Mesothelial cell of epicardium (in vitro differentiated cells): Measurements from ENCODE around the gene NALCN. TPM values are rescaled to one million over a fixed set of nuclear protein-coding genes. Genes with fewer than 3 reads are reported as not detected.

ENCODE experiments used
- DNase-seq, 2 experiments: peaks; one replicate each; pipeline ENCODE4 v3.0.0; 2021; ENCODE audit warnings: low spot score in 2 of 2; ENCODE audit not compliant: unreplicated experiment in 2 of 2
- H3K27ac Mint-ChIP-seq: 2 replicates; pipeline ENCODE4 v1.8.0; 2021; ENCODE audit warnings: mixed read lengths
- H3K27me3 Mint-ChIP-seq: 2 replicates; pipeline ENCODE4 v1.8.0; 2021; ENCODE audit warnings: low read depth, mixed read lengths
- H3K36me3 Mint-ChIP-seq: 2 replicates; pipeline ENCODE4 v1.8.0; 2021; ENCODE audit warnings: mixed read lengths
- H3K4me1 Mint-ChIP-seq: 2 replicates; pipeline ENCODE4 v1.8.0; 2021; ENCODE audit warnings: mixed read lengths
- H3K4me3 Mint-ChIP-seq: 2 replicates; pipeline ENCODE4 v1.8.0; 2021; ENCODE audit warnings: mild to moderate bottlenecking, moderate library complexity, mixed read lengths
- H3K9me3 Mint-ChIP-seq: 2 replicates; pipeline ENCODE4 v1.8.0; 2021; ENCODE audit warnings: mixed read lengths
- total RNA-seq: library from RNA; stranded (reverse); gene quantifications from 3 replicates; pipeline ENCODE4 v1.2.1, GENCODE V29; 2021
- TF ChIP-seq, protein P1 (sequence below): fragments of 200-600 bp; sonication (generic); IDR thresholded peaks from one replicate; pipeline ENCODE4 v1.5.0; 2021; ENCODE audit warnings: antibody characterized with exemption; ENCODE audit not compliant: unreplicated experiment

NALCN gene
- total RNA-seq, 1 donor from 2014 or later: 2.2 TPM

- H3K36me3 Mint-ChIP-seq: no peaks in the 10 kb centered on the region
- H3K4me1 Mint-ChIP-seq: peaks cover 12% of the 10 kb centered on the region
- H3K27me3 Mint-ChIP-seq: peaks cover 1% of the 10 kb centered on the region
- TF ChIP-seq, protein P1, sequence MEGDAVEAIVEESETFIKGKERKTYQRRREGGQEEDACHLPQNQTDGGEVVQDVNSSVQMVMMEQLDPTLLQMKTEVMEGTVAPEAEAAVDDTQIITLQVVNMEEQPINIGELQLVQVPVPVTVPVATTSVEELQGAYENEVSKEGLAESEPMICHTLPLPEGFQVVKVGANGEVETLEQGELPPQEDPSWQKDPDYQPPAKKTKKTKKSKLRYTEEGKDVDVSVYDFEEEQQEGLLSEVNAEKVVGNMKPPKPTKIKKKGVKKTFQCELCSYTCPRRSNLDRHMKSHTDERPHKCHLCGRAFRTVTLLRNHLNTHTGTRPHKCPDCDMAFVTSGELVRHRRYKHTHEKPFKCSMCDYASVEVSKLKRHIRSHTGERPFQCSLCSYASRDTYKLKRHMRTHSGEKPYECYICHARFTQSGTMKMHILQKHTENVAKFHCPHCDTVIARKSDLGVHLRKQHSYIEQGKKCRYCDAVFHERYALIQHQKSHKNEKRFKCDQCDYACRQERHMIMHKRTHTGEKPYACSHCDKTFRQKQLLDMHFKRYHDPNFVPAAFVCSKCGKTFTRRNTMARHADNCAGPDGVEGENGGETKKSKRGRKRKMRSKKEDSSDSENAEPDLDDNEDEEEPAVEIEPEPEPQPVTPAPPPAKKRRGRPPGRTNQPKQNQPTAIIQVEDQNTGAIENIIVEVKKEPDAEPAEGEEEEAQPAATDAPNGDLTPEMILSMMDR: no peak
- no peak overlapping the region for H3K27ac Mint-ChIP-seq
- DNase-seq: no peak
- H3K9me3 Mint-ChIP-seq: no peaks in the 10 kb centered on the region
- H3K4me3 Mint-ChIP-seq: no peak overlapping the region
Measured at GRCh38 chr13:101116341-101116740, 300.0 kb downstream of the NALCN start.

DNA sequence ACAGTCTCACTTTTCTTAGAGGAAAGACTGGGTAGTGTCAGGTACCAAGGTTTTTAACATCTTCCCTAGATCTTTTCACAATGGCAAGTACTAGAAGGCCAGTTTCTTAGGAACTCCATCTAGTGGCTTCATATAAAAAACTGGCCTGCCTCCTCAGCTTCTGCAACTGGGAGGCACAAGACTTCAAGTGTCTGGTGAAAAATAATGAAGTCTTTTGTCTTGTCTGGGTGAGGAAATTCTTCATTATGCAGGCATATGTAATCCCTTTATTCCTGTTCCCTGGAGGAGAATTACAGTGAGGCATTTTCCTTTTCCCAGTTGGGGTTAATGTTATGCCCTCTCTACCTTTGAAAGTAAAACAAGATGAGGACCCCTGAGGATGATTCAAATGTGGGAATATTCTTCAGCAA, 300.5 kb downstream of the NALCN start:
- no peaks in the 10 kb centered on the region for H3K36me3 Mint-ChIP-seq
- TF ChIP-seq, protein P1: no peak
- peaks cover 1% of the 10 kb centered on the region for H3K27me3 Mint-ChIP-seq
- H3K4me1 Mint-ChIP-seq: peaks cover 12% of the 10 kb centered on the region
- no peaks in the 10 kb centered on the region for H3K9me3 Mint-ChIP-seq
- no peak overlapping the region for H3K4me3 Mint-ChIP-seq
- no peak for DNase-seq
- H3K27ac Mint-ChIP-seq: no peak overlapping the region

- H3K9me3 Mint-ChIP-seq: no peaks in the 10 kb centered on the region
- H3K4me3 Mint-ChIP-seq: no peak overlapping the region
- H3K27me3 Mint-ChIP-seq: no peaks in the 10 kb centered on the region
- H3K36me3 Mint-ChIP-seq: no peaks in the 10 kb centered on the region
- TF ChIP-seq, protein P1: no peak
- H3K27ac Mint-ChIP-seq: no peak overlapping the region
- H3K4me1 Mint-ChIP-seq: peaks cover 12% of the 10 kb centered on the region
- DNase-seq: no peak
Measured at GRCh38 chr13:101111894-101112293, 304.4 kb downstream of the NALCN start.

- H3K9me3 Mint-ChIP-seq: peaks cover 11% of the 10 kb centered on the region
- no peak overlapping the region for H3K27ac Mint-ChIP-seq
- H3K36me3 Mint-ChIP-seq: no peaks in the 10 kb centered on the region
- no peaks in the 10 kb centered on the region for H3K27me3 Mint-ChIP-seq
- TF ChIP-seq, protein P1: no peak
- DNase-seq: no peak
- no peak overlapping the region for H3K4me3 Mint-ChIP-seq
- peaks cover 7% of the 10 kb centered on the region for H3K4me1 Mint-ChIP-seq
Measured at GRCh38 chr13:101109005-101109404, 307.3 kb downstream of the NALCN start.

DNA sequence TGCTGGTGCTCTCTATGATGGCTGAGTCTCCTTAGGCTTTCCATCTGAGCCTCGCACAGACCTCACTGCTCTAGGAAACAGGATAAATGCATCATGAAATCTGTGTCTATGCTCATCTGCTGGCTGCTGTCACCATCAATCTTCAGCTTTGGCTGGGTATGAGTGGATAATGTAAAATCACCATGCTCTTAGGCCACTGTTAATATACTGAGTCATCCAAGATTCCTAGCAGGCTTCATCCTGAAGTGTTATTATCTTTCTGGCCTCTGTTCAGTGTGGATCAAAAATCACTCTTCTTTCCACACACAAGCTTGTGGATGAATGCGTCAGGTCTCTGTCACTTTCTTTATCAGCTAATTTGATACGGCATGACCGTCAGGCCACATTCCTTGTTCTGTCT, 317.4 kb downstream of the NALCN start:
- no peak for DNase-seq
- Mint-ChIP-seq H3K4me3 (no peak overlapping the region), H3K27ac (no peak overlapping the region), H3K4me1 (no peaks in the 10 kb centered on the region), H3K36me3 (no peaks in the 10 kb centered on the region), H3K9me3 (peaks cover 13% of the 10 kb centered on the region), H3K27me3 (peaks cover 8% of the 10 kb centered on the region)
- TF ChIP-seq, protein P1: no peak

DNA sequence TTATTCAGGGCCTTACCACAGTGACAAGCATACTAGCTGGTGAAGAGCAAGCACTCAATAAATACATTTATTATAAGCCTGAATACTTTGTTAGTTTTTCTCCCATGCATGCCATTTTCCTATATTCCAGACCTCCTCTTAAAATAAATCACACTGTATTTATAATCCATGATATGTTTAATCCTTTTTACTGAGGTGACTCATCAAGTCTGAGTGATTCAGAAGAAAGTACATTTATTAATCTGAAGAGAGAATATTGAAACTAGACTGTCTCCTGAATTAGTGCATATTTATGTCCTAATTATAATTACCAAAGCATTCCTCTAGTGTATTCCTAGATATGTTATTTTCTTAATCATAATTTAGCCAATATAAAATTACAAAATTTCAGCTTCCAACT, 323.3 kb downstream of the NALCN start:
- Mint-ChIP-seq H3K4me3 (no peak overlapping the region), H3K9me3 (peaks cover 13% of the 10 kb centered on the region), H3K36me3 (no peaks in the 10 kb centered on the region), H3K27ac (no peak overlapping the region), H3K27me3 (peaks cover 6% of the 10 kb centered on the region), H3K4me1 (no peaks in the 10 kb centered on the region)
- no peak for DNase-seq
- TF ChIP-seq, protein P1: no peak
